Activated naive CD8-positive, alpha-beta T cell treated with anti-CD3 and anti-CD28 coated beads, Interleukin-2, amount 50 U/mL, for 24 hours (primary cell): ENCODE data around the gene DCAF6.
"Not testable (repeated sequence)": the region's sequence is repeated elsewhere in the genome, so short reads cannot be mapped to it uniquely, and the experiment has no call there.

ENCODE experiments used
- ATAC-seq: fragments of 150-1000 bp; cut with Tn5 transposase; one replicate; pipeline ENCODE4 v1.10.0; 2021
- DNase-seq: peaks from one replicate; pipeline ENCODE4 v3.0.0; 2021
- H3K27ac Mint-ChIP-seq: one replicate; pipeline ENCODE4 v1.8.0; 2021; ENCODE audit warnings: mild to moderate bottlenecking, mixed read lengths
- H3K27me3 Mint-ChIP-seq: one replicate; pipeline ENCODE4 v1.8.0; 2021; ENCODE audit warnings: mixed read lengths
- H3K36me3 Mint-ChIP-seq: one replicate; pipeline ENCODE4 v1.8.0; 2021; ENCODE audit warnings: low read depth, mixed read lengths
- H3K4me1 Mint-ChIP-seq: one replicate; pipeline ENCODE4 v1.8.0; 2021; ENCODE audit warnings: mixed read lengths
- H3K4me3 Mint-ChIP-seq: one replicate; pipeline ENCODE4 v1.8.0; 2021; ENCODE audit warnings: mild to moderate bottlenecking, moderate library complexity, mixed read lengths
- H3K9me3 Mint-ChIP-seq: one replicate; pipeline ENCODE4 v1.8.0; 2021; ENCODE audit warnings: mixed read lengths

DCAF6 gene

GRCh38 chr1:168053681-168054080 lies 117.2 kb downstream of the DCAF6 start:
- H3K27ac Mint-ChIP-seq: no peak overlapping the region
- no peak for ATAC-seq
- H3K36me3 Mint-ChIP-seq: peaks cover 8% of the 10 kb centered on the region
- H3K27me3 Mint-ChIP-seq: no peaks in the 10 kb centered on the region
- H3K4me3 Mint-ChIP-seq: no peak overlapping the region
- no peaks in the 10 kb centered on the region for H3K4me1 Mint-ChIP-seq
- no peaks in the 10 kb centered on the region for H3K9me3 Mint-ChIP-seq
- DNase-seq: no peak

- H3K36me3 Mint-ChIP-seq: peaks cover 8% of the 10 kb centered on the region
- DNase-seq (no peak), ATAC-seq (no peak)
- H3K4me1 Mint-ChIP-seq: no peaks in the 10 kb centered on the region
- H3K4me3 Mint-ChIP-seq: no peak overlapping the region
- H3K27ac Mint-ChIP-seq: no peak overlapping the region
- H3K27me3 Mint-ChIP-seq: no peaks in the 10 kb centered on the region
- no peaks in the 10 kb centered on the region for H3K9me3 Mint-ChIP-seq
These were observed 117.6 kb downstream of the DCAF6 start for GRCh38 chr1:168054117-168054516.

GRCh38 chr1:168056152-168056551 lies 119.7 kb downstream of the DCAF6 start:
- H3K36me3 Mint-ChIP-seq, DNase-seq, ATAC-seq, H3K27me3 Mint-ChIP-seq, H3K4me1 Mint-ChIP-seq, H3K9me3 Mint-ChIP-seq, H3K27ac Mint-ChIP-seq, H3K4me3 Mint-ChIP-seq: not testable (repeated sequence)

GRCh38 chr1:168057355-168057754 lies 120.9 kb downstream of the DCAF6 start:
- Mint-ChIP-seq H3K36me3 (peaks cover 8% of the 10 kb centered on the region), H3K4me3 (no peak overlapping the region)
- no peak for ATAC-seq

GRCh38 chr1:168057921-168058320 lies 121.4 kb downstream of the DCAF6 start:
- Mint-ChIP-seq H3K9me3 (no peaks in the 10 kb centered on the region), H3K27ac (no peak overlapping the region), H3K4me3 (no peak overlapping the region), H3K4me1 (no peaks in the 10 kb centered on the region), H3K27me3 (no peaks in the 10 kb centered on the region), H3K36me3 (peaks cover 8% of the 10 kb centered on the region)
- ATAC-seq: no peak
- no peak for DNase-seq

More at GRCh38 chr1:168057355-168057754, 120.9 kb downstream of the DCAF6 start:
- H3K27me3 Mint-ChIP-seq: no peaks in the 10 kb centered on the region
- DNase-seq: no peak
- no peaks in the 10 kb centered on the region for H3K9me3 Mint-ChIP-seq
- no peaks in the 10 kb centered on the region for H3K4me1 Mint-ChIP-seq
- no peak overlapping the region for H3K27ac Mint-ChIP-seq

- Mint-ChIP-seq H3K27me3 (no peaks in the 10 kb centered on the region), H3K4me1 (no peaks in the 10 kb centered on the region), H3K27ac (no peak overlapping the region), H3K4me3 (no peak overlapping the region), H3K9me3 (no peaks in the 10 kb centered on the region), H3K36me3 (peaks cover 13% of the 10 kb centered on the region)
- DNase-seq: no peak
- no peak for ATAC-seq
These were observed 127.7 kb downstream of the DCAF6 start for GRCh38 chr1:168064216-168064615.

GRCh38 chr1:168065506-168065905 lies 129.0 kb downstream of the DCAF6 start:
- ATAC-seq (no peak), DNase-seq (no peak)
- no peaks in the 10 kb centered on the region for H3K9me3 Mint-ChIP-seq
- peaks cover 16% of the 10 kb centered on the region for H3K36me3 Mint-ChIP-seq
- H3K4me3 Mint-ChIP-seq: no peak overlapping the region
- H3K4me1 Mint-ChIP-seq: no peaks in the 10 kb centered on the region
- H3K27ac Mint-ChIP-seq: no peak overlapping the region
- H3K27me3 Mint-ChIP-seq: no peaks in the 10 kb centered on the region

- no peak for ATAC-seq
- peaks cover 28% of the 10 kb centered on the region for H3K36me3 Mint-ChIP-seq
- DNase-seq: no peak
- H3K27me3 Mint-ChIP-seq: no peaks in the 10 kb centered on the region
- H3K27ac Mint-ChIP-seq: no peak overlapping the region
- no peaks in the 10 kb centered on the region for H3K4me1 Mint-ChIP-seq
- H3K9me3 Mint-ChIP-seq: no peaks in the 10 kb centered on the region
- no peak overlapping the region for H3K4me3 Mint-ChIP-seq
These were observed 132.9 kb downstream of the DCAF6 start for GRCh38 chr1:168069384-168069783.

- no peak for DNase-seq
- no peaks in the 10 kb centered on the region for H3K4me1 Mint-ChIP-seq
- no peaks in the 10 kb centered on the region for H3K9me3 Mint-ChIP-seq
- H3K27me3 Mint-ChIP-seq: no peaks in the 10 kb centered on the region
- H3K27ac Mint-ChIP-seq: no peak overlapping the region
- peaks cover 1% of the 10 kb centered on the region for H3K36me3 Mint-ChIP-seq
- no peak for ATAC-seq
- no peak overlapping the region for H3K4me3 Mint-ChIP-seq
These were observed 143.3 kb downstream of the DCAF6 start for GRCh38 chr1:168079761-168080160.

- no peak overlapping the region for H3K27ac Mint-ChIP-seq
- peaks cover 1% of the 10 kb centered on the region for H3K4me1 Mint-ChIP-seq
- no peaks in the 10 kb centered on the region for H3K27me3 Mint-ChIP-seq
- ATAC-seq (no peak), DNase-seq (no peak)
- H3K4me3 Mint-ChIP-seq: no peak overlapping the region
- no peaks in the 10 kb centered on the region for H3K36me3 Mint-ChIP-seq
- no peaks in the 10 kb centered on the region for H3K9me3 Mint-ChIP-seq
These were observed 145.0 kb downstream of the DCAF6 start for GRCh38 chr1:168081373-168082007.

- no peaks in the 10 kb centered on the region for H3K36me3 Mint-ChIP-seq
- H3K4me1 Mint-ChIP-seq: peaks cover 1% of the 10 kb centered on the region
- ATAC-seq (peak; percentile 79), DNase-seq (peak; percentile 74)
- H3K4me3 Mint-ChIP-seq: no peak overlapping the region
- H3K9me3 Mint-ChIP-seq: no peaks in the 10 kb centered on the region
- no peaks in the 10 kb centered on the region for H3K27me3 Mint-ChIP-seq
- no peak overlapping the region for H3K27ac Mint-ChIP-seq
These were observed 145.8 kb downstream of the DCAF6 start for GRCh38 chr1:168082008-168082876.

GRCh38 chr1:168083456-168084325 lies 147.2 kb downstream of the DCAF6 start:
- H3K4me3 Mint-ChIP-seq: no peak overlapping the region
- no peaks in the 10 kb centered on the region for H3K27me3 Mint-ChIP-seq
- H3K27ac Mint-ChIP-seq: no peak overlapping the region
- no peak for DNase-seq
- H3K9me3 Mint-ChIP-seq: no peaks in the 10 kb centered on the region
- peaks cover 1% of the 10 kb centered on the region for H3K4me1 Mint-ChIP-seq
- ATAC-seq: no peak
- H3K36me3 Mint-ChIP-seq: no peaks in the 10 kb centered on the region

GRCh38 chr1:168084396-168085231 lies 148.1 kb downstream of the DCAF6 start:
- no peak overlapping the region for H3K4me3 Mint-ChIP-seq
- peak; percentile 66 for ATAC-seq
- peaks cover 1% of the 10 kb centered on the region for H3K4me1 Mint-ChIP-seq
- H3K27ac Mint-ChIP-seq: no peak overlapping the region
- no peaks in the 10 kb centered on the region for H3K9me3 Mint-ChIP-seq
- peaks cover 2% of the 10 kb centered on the region for H3K27me3 Mint-ChIP-seq
- no peaks in the 10 kb centered on the region for H3K36me3 Mint-ChIP-seq
- DNase-seq: peak; percentile 75

GRCh38 chr1:168085401-168085872 lies 149.0 kb downstream of the DCAF6 start:
- peaks cover 2% of the 10 kb centered on the region for H3K27me3 Mint-ChIP-seq
- no peak overlapping the region for H3K27ac Mint-ChIP-seq
- no peak for DNase-seq
- no peaks in the 10 kb centered on the region for H3K36me3 Mint-ChIP-seq
- H3K9me3 Mint-ChIP-seq: no peaks in the 10 kb centered on the region
- H3K4me3 Mint-ChIP-seq: no peak overlapping the region
- peaks cover 1% of the 10 kb centered on the region for H3K4me1 Mint-ChIP-seq
- no peak for ATAC-seq
